Measurements from ENCODE around the gene PSMB2. TPM values are rescaled to one million over a fixed set of nuclear protein-coding genes. Genes with fewer than 3 reads are reported as not detected.

The PSMB2 gene
- total and polyA plus RNA-seq, 2 of the 8 experiments (the other 6 are each of a cell fraction or from before 2014, with no cell fraction given): 91.4 to 101 TPM

GRCh38 chr1:35675773-35676172 lies 34.4 kb upstream of the PSMB2 start (continued):
- TF ChIP-seq ATF2 (IDR thresholded peaks at IDR 0.05; ENCODE audit: low read length) (no peak), JUND (IDR thresholded peaks at IDR 0.05; ENCODE audit: low read length) (no peak), SP4 (IDR thresholded peaks at IDR 0.05; ENCODE audit: low read length) (no peak), BACH1 (IDR thresholded peaks at IDR 0.05; ENCODE audit: low read length) (no peak), EGR1 (IDR thresholded peaks at IDR 0.05; ENCODE audit: borderline replicate concordance, low read depth, low read length) (no peak)

All from H1 (cell line).